Uterus (tissue), 2 donors: ENCODE data around the gene CALN1.

Source experiments
- POLR2A ChIP-seq, 2 donors: fragments of 450-650 bp; IDR thresholded peaks; one replicate each; pipeline ENCODE4 v1.6.1; 2016; ENCODE audit warnings: antibody characterized with exemption in 2 of 2, mild to moderate bottlenecking in 1 of 2, moderate library complexity in 1 of 2
- TF ChIP-seq, protein P1 (sequence below), 4 experiments: fragments of 200-600 bp in 2 of 4; fragments of 450-650 bp in 2 of 4; sonication (generic) in 2 of 4; IDR thresholded peaks; one replicate each; pipeline ENCODE4 v1.5.1; 2016 to 2019; ENCODE audit warnings: antibody characterized with exemption in 4 of 4, mild to moderate bottlenecking in 2 of 4, moderate library complexity in 1 of 4

DNA sequence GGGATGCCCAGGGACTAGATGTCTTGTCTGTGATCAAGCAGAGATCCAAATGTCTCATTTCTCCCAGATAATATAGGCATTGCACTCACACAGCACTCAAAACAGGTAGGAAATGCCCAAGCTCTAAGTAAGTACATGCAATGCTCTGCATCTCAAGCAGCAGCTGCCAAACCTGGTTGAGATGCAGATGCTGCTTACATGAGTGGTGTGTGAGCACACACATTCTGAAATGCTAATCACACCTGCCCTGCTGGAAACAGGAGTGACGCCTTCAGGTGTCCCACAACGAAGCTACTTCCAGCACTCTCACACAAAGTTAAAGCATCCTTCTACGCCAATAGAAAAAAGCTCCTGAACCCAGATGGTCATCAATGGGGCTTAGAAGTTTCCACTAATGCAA is 132.9 kb downstream of the CALN1 start:
- TF ChIP-seq, protein P1, sequence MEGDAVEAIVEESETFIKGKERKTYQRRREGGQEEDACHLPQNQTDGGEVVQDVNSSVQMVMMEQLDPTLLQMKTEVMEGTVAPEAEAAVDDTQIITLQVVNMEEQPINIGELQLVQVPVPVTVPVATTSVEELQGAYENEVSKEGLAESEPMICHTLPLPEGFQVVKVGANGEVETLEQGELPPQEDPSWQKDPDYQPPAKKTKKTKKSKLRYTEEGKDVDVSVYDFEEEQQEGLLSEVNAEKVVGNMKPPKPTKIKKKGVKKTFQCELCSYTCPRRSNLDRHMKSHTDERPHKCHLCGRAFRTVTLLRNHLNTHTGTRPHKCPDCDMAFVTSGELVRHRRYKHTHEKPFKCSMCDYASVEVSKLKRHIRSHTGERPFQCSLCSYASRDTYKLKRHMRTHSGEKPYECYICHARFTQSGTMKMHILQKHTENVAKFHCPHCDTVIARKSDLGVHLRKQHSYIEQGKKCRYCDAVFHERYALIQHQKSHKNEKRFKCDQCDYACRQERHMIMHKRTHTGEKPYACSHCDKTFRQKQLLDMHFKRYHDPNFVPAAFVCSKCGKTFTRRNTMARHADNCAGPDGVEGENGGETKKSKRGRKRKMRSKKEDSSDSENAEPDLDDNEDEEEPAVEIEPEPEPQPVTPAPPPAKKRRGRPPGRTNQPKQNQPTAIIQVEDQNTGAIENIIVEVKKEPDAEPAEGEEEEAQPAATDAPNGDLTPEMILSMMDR (IDR thresholded peaks at IDR 0.05): no peak
- no peak for TF ChIP-seq POLR2A (IDR thresholded peaks at IDR 0.05)
